AG10803 (cell line): ENCODE results near the gene FAM228B.

Experiments used
- DNase-seq: peaks from one replicate; pipeline ENCODE4 v3.0.0; 2010; ENCODE audit warnings: low read depth
- H3K4me3 ChIP-seq: 2 replicates; pipeline ENCODE4 v1.5.1; 2011; ENCODE audit warnings: mild to moderate bottlenecking, low read length, control low read depth
- TF ChIP-seq, protein P1 (sequence below): conservative IDR thresholded peaks from 2 replicates; pipeline ENCODE4 v1.5.1; 2011; ENCODE audit warnings: mild to moderate bottlenecking, low read length, control low read depth, inconsistent platforms

The FAM228B gene

DNA sequence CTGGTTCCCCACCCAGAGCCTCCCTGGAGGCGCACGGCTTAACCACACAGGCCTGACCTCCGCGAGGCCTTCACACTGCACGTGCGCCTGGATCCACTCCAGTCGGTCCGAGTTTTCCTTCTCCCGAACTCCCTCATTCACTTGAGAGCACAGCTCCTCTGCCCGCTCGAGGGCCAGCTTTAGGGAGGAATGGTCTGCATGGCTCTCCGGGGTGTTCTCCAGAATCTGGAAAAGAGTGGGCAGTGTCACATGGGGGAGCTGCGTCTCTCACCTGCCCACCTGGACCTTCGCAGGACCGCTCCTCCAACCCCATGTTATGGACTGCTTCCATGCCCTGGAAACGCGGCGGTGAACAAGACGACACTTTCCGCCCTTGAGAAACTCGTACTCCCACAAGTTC lies 87.5 kb downstream of the FAM228B start:
- TF ChIP-seq, protein P1, sequence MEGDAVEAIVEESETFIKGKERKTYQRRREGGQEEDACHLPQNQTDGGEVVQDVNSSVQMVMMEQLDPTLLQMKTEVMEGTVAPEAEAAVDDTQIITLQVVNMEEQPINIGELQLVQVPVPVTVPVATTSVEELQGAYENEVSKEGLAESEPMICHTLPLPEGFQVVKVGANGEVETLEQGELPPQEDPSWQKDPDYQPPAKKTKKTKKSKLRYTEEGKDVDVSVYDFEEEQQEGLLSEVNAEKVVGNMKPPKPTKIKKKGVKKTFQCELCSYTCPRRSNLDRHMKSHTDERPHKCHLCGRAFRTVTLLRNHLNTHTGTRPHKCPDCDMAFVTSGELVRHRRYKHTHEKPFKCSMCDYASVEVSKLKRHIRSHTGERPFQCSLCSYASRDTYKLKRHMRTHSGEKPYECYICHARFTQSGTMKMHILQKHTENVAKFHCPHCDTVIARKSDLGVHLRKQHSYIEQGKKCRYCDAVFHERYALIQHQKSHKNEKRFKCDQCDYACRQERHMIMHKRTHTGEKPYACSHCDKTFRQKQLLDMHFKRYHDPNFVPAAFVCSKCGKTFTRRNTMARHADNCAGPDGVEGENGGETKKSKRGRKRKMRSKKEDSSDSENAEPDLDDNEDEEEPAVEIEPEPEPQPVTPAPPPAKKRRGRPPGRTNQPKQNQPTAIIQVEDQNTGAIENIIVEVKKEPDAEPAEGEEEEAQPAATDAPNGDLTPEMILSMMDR, result no peak
- DNase-seq, result no peak
- no peak overlapping the region for H3K4me3 ChIP-seq

DNA sequence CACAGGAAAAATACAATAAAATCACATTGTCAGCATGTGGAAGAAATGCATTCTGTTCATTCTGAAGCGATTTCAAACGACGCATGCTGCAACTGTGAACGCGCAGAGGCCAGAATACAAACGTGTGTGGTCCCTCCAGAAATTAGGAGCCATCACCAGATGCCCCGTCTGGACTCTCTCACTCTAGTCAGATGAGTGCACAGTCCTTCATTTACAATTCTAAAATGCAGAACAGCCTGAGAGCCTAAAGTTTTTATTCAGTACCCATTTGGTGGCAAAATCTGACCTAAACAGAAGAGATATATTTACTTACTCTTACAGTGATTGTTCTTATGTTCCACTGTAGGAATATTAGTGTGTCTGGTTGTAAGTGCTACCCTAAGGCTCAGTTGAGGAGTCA lies 88.1 kb downstream of the FAM228B start:
- TF ChIP-seq, protein P1, result no peak
- DNase-seq, result no peak
- no peak overlapping the region for H3K4me3 ChIP-seq

DNA sequence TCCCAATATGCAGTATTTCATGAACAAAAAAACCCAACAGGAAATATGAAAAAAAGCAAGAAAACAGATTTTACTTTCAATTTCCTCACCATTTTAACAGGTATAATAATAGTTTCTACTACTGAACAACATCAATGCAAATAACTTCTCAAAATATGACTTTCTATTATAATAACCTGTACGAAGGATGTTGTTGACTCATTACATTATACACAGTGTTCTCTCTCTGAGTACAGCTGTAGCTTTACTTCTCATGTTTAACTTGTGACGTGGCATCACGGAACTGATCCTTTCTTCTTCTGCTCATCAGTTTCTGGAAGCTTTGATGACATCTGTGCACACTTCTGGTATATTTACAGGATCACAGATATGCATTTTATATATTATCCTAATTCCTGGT lies 91.6 kb downstream of the FAM228B start:
- H3K4me3 ChIP-seq, result no peak overlapping the region
- no peak for DNase-seq
- TF ChIP-seq, protein P1, result no peak
